Measurements from ENCODE around the gene RUNX1. TPM values are rescaled to one million over a fixed set of nuclear protein-coding genes. Genes with fewer than 3 reads are reported as not detected.
A peak's percentile ranks its signal among the peaks of the same experiment; 100 is the strongest.

The RUNX1 gene
- total RNA-seq, 2 donors from 2014 or later, result 3.8 to 7.6 TPM

DNA sequence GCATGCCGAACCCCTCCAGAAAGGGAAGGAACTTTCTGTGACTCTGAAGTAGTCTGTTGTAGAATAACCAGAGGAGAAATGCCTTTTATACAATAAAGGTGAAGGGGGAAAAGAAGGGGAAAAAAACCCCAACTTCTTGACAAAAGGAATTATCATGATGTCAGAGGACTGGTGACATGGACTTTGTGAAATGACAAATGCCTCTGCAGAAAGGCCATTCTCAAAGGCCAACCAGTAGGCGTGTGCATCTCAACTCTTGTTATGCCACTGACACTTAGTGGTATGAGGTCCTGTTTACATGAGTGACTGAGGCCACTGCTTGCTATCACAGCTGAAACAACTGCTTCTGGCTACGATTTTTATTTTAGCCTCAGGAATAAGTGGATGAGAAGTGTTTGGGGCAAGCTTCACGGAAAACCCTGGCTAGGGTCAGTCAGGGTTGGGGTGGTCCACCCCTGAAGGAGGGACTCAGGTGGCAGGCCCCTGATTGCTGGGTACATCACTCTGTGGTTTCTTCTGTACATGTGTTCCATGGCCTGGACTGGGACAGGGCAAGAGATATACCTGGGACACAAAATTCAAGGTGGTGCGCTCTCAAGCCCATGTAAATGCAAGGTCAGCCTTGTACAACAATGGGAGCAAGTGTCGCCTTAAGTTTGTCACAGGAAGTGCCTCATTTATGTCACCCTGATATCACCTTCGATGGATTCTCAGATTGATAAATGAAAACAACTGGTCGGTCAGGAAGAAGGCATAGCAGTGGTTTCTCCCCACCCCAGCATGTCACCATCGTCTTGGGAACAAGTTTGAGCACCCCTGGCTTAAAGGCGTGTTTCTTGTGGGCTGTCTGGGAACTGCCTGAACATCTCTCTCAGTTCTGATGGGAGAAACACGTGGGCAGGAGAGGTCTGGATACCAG is 12.4 kb downstream of the RUNX1 start:
- Histone ChIP-seq H3K4me3 (no peak overlapping the region), H3K36me3 (no peaks in the 10 kb centered on the region), H3K9me3 (no peaks in the 10 kb centered on the region), H3K4me1 (no peaks in the 10 kb centered on the region), H3K27ac (no peak overlapping the region), H3K27me3 (no peaks in the 10 kb centered on the region)
- peak; percentile 34 for DNase-seq (ENCODE audit: low spot score)
- TF ChIP-seq, protein P1, sequence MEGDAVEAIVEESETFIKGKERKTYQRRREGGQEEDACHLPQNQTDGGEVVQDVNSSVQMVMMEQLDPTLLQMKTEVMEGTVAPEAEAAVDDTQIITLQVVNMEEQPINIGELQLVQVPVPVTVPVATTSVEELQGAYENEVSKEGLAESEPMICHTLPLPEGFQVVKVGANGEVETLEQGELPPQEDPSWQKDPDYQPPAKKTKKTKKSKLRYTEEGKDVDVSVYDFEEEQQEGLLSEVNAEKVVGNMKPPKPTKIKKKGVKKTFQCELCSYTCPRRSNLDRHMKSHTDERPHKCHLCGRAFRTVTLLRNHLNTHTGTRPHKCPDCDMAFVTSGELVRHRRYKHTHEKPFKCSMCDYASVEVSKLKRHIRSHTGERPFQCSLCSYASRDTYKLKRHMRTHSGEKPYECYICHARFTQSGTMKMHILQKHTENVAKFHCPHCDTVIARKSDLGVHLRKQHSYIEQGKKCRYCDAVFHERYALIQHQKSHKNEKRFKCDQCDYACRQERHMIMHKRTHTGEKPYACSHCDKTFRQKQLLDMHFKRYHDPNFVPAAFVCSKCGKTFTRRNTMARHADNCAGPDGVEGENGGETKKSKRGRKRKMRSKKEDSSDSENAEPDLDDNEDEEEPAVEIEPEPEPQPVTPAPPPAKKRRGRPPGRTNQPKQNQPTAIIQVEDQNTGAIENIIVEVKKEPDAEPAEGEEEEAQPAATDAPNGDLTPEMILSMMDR (IDR thresholded peaks at IDR 0.05), result no peak

DNA sequence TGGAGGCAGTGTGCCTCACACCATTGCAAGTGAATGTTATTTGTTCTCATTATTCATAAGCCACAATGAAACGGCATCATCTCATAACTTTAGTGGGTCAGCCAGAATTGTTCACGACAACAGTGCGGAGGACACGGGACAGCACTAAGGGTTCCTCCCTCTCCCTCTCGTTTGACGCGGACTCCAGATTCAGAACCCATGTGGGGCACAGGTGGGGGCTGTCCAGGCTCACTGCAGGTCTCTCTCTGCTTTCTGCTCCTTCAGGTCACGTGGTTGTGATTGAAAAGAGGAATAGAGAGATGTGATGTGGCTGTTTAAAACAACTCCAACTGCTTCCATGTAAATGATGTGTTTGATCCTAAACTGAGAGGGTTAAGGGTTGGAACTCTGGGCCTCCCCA is 13.5 kb downstream of the RUNX1 start:
- Histone ChIP-seq H3K4me3 (no peak overlapping the region), H3K27ac (no peak overlapping the region), H3K4me1 (no peaks in the 10 kb centered on the region), H3K27me3 (no peaks in the 10 kb centered on the region), H3K36me3 (no peaks in the 10 kb centered on the region), H3K9me3 (no peaks in the 10 kb centered on the region)
- DNase-seq (ENCODE audit: low spot score), result peak; percentile 23
- TF ChIP-seq, protein P1 (IDR thresholded peaks at IDR 0.05), result no peak

DNA sequence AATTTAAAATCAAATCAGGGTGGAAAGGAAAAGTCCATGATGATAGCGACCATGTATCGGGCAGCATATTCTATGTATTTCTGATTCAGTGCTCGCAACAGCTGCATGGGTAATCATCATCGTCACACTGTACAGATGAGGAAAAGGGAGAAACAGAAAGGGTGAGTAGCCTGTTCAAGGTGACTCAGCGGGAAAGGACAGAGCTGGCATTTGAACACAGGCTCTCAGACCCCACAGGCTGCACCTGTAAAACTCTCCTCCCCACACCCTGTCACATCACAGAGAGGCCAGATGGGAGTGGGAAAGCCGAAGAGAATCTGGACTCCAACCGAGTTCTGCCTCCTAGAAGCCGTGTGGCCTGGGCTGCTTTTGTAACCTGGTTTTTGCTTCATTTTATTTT is 14.0 kb downstream of the RUNX1 start:
- Histone ChIP-seq H3K4me3 (no peak overlapping the region), H3K27ac (no peak overlapping the region), H3K27me3 (no peaks in the 10 kb centered on the region), H3K4me1 (no peaks in the 10 kb centered on the region), H3K9me3 (no peaks in the 10 kb centered on the region), H3K36me3 (no peaks in the 10 kb centered on the region)
- TF ChIP-seq, protein P1 (IDR thresholded peaks at IDR 0.05), result no peak
- no peak for DNase-seq (ENCODE audit: low spot score)

DNA sequence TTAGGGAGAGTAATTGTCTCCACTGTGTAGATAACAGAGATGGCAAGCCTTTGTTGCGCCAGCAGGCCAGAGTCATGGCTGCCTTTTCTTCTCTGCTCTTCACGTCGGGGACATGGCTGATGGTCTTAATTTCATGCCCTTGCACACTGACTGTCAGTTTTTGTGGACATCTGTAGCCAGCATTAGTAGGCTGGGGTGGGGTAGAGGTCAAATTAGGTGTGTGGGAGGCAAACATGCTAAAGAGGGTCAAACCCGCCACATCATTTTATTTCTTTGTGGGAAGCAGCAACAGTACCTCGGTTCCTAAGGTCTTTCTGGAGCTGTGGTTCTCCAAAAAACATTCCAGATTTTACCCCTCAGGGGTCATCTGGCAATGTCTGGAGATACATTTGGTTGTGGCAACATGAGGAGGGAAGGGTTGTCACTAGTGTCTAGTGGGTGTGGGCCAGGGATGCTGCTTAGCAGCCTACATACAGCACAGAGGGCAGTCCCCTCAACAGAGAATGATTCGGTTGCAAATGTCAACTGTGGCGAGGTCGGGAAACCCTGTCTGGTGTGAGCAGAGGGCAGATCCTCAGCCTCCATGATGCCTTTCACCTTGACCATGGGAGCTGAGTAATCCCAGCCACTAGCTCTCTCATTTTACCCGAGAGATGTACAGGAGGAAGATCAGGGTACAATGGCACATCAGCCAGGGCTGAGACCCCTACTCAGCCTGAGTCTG is 14.7 kb downstream of the RUNX1 start:
- DNase-seq (ENCODE audit: low spot score), result no peak
- Histone ChIP-seq H3K27ac (no peak overlapping the region), H3K27me3 (no peaks in the 10 kb centered on the region), H3K4me3 (no peak overlapping the region), H3K36me3 (no peaks in the 10 kb centered on the region), H3K9me3 (no peaks in the 10 kb centered on the region), H3K4me1 (no peaks in the 10 kb centered on the region)
- TF ChIP-seq, protein P1 (IDR thresholded peaks at IDR 0.05), result no peak

DNA sequence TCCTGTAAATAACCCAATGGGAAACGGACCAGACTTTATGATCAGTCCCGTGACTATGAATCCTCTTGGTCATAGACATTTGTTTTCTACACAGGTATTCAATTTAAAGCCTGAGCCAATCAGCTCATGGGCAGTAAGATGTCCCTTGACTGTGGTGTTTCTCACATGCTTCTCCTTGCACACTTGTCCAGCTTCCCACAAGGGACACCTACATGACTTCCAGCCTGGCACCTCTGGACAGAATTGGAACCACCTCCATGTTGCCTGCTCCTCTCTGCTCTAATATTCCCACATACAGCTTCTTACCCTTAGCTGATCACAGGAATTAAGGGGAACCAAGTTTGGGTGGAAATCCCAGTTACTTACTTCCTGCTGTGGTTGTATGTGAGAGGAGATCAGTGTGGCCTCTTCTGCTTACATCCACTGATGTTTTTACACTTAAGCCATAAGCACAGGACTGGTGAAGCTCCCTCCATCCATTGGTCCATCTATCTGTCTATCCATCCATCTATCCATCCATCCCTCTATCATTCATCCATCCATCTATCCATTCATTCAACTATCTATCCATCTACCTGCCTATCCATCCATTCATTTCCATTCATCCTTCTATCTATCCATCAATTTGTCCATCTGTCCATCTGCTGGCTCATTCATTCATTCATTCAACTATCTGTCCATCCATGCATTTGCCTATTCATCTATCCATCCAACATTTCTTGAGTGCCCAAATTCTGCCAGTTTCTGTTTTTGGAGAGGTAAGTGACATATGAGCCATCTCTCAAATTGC is 16.4 kb downstream of the RUNX1 start:
- Histone ChIP-seq H3K36me3 (no peaks in the 10 kb centered on the region), H3K9me3 (no peaks in the 10 kb centered on the region), H3K4me1 (no peaks in the 10 kb centered on the region), H3K4me3 (no peak overlapping the region), H3K27ac (no peak overlapping the region), H3K27me3 (no peaks in the 10 kb centered on the region)
- DNase-seq (ENCODE audit: low spot score), result no peak
- TF ChIP-seq, protein P1 (IDR thresholded peaks at IDR 0.05), result no peak

Measured in right atrium auricular region (tissue), 2 donors.